B cell (primary cell): ENCODE results near the gene RBP3. TPM values are rescaled to one million over a fixed set of nuclear protein-coding genes. Genes with fewer than 3 reads are reported as not detected.
A peak's percentile ranks its signal among the peaks of the same experiment; 100 is the strongest.

Source experiments
- ATAC-seq: fragments of 200-7000 bp; cut with Tn5 transposase; one replicate; pipeline ENCODE4 v1.10.0; 2021; ENCODE audit warnings: low read depth, mild to moderate bottlenecking, moderate number of reproducible peaks, moderate library complexity
- CTCF ChIA-PET: fragments of 350-600 bp; sonication (Branson Sonifier 250); formaldehyde crosslinking; loops from one replicate; lab custom pipeline; 2021; ENCODE audit warnings: antibody characterized with exemption, inconsistent platforms; lab: Charles Lee
- POLR2A ChIA-PET: fragments of 350-600 bp; sonication (Branson Sonifier 250); formaldehyde crosslinking; loops from one replicate; lab custom pipeline; 2021; ENCODE audit warnings: antibody characterized with exemption; lab: Charles Lee
- DNase-seq: peaks from one replicate; pipeline ENCODE4 v3.0.0; 2013
- H2AFZ ChIP-seq: 2 replicates; pipeline ENCODE4 v1.6.1; 2012; ENCODE audit warnings: mild to moderate bottlenecking, low read depth, low read length; ENCODE audit not compliant: insufficient read depth, poor library complexity, severe bottlenecking
- H3K27ac ChIP-seq, 2 donors: 1 replicate in 1 of 2; 2 replicates in 1 of 2; pipeline ENCODE4 v1.5.1; 2012 to 2013; ENCODE audit warnings: low read length in 2 of 2, mild to moderate bottlenecking in 2 of 2, moderate library complexity in 1 of 2
- H3K27me3 ChIP-seq, 4 experiments: fragments of 200-600 bp in 1 of 4; sonication (generic) in 1 of 4; replicated peaks in 1 of 4; 1 replicate in 2 of 4; 2 replicates in 2 of 4; pipeline versions ENCODE4 v1.6.1 to v1.7.0; 2013 to 2016; ENCODE audit warnings: low read length in 3 of 4, mild to moderate bottlenecking in 2 of 4, mixed read lengths in 1 of 4, moderate library complexity in 1 of 4; ENCODE audit not compliant: insufficient read depth in 4 of 4, control insufficient read depth in 3 of 4; ENCODE audit errors: control extremely low read depth in 1 of 4
- H3K36me3 ChIP-seq, 2 experiments: replicated peaks in 1 of 2; 1 replicate in 1 of 2; 2 replicates in 1 of 2; pipeline versions ENCODE4 v1.6.1 to v1.7.1; 2013; ENCODE audit warnings: low read length in 1 of 2; ENCODE audit not compliant: insufficient read depth in 2 of 2, control insufficient read depth in 1 of 2; ENCODE audit errors: control extremely low read depth in 1 of 2, extremely low read depth in 1 of 2
- H3K4me1 ChIP-seq, 2 donors: fragments of 200-600 bp in 1 of 2; sonication (generic) in 1 of 2; 1 replicate in 1 of 2; 2 replicates in 1 of 2; pipeline versions ENCODE4 v1.5.1 to v1.6.1; 2013 to 2017; ENCODE audit warnings: low read length in 2 of 2; ENCODE audit not compliant: control insufficient read depth in 2 of 2, insufficient read depth in 2 of 2
- H3K4me2 ChIP-seq: replicated peaks from 2 replicates; pipeline ENCODE3; 2012; ENCODE audit warnings: mild to moderate bottlenecking, low read depth, low read length; ENCODE audit not compliant: poor library complexity, severe bottlenecking
- H3K4me3 ChIP-seq, 5 experiments: fragments of 200-600 bp in 1 of 5; sonication (generic) in 1 of 5; 1 replicate in 3 of 5; 2 replicates in 2 of 5; pipeline versions ENCODE4 v1.5.1 to v1.7.0; 2011 to 2016; ENCODE audit warnings: low read length in 4 of 5, mild to moderate bottlenecking in 4 of 5, low read depth in 2 of 5, control low read depth in 1 of 5, moderate library complexity in 1 of 5; ENCODE audit not compliant: insufficient read depth in 1 of 5; ENCODE audit errors: control extremely low read depth in 1 of 5, extremely low read depth in 1 of 5
- H3K79me2 ChIP-seq: fragments of 200-600 bp; sonication (generic); one replicate; pipeline ENCODE4 v1.6.0; 2016; ENCODE audit warnings: low read length; ENCODE audit not compliant: control insufficient read depth, insufficient read depth
- H3K9ac ChIP-seq: fragments of 200-600 bp; sonication (generic); 2 replicates; pipeline ENCODE4 v1.6.1; 2017; ENCODE audit warnings: mild to moderate bottlenecking, low read length, moderate library complexity
- H3K9me3 ChIP-seq, 3 donors: one replicate each; pipeline versions ENCODE4 v1.6.1 to v1.7.1; 2013; ENCODE audit warnings: low read length in 2 of 3; ENCODE audit not compliant: control insufficient read depth in 2 of 3, insufficient read depth in 1 of 3; ENCODE audit errors: control extremely low read depth in 1 of 3
- H4K20me1 ChIP-seq: 2 replicates; pipeline ENCODE4 v1.6.0; 2012; ENCODE audit warnings: mild to moderate bottlenecking, low read length; ENCODE audit not compliant: insufficient read depth, control insufficient read depth, poor library complexity, severe bottlenecking
- H3K27ac Mint-ChIP-seq: one replicate; pipeline ENCODE4 v1.8.0; 2021; ENCODE audit warnings: mixed read lengths
- H3K27me3 Mint-ChIP-seq: one replicate; pipeline ENCODE4 v1.8.0; 2021; ENCODE audit warnings: mixed read lengths
- H3K4me1 Mint-ChIP-seq: one replicate; pipeline ENCODE4 v1.8.0; 2021; ENCODE audit warnings: mixed read lengths
- H3K4me3 Mint-ChIP-seq: one replicate; pipeline ENCODE4 v1.8.0; 2021; ENCODE audit warnings: mixed read lengths
- H3K9me3 Mint-ChIP-seq: one replicate; pipeline ENCODE4 v1.8.0; 2022; ENCODE audit warnings: mixed read lengths; ENCODE audit not compliant: insufficient read depth
- EZH2 ChIP-seq: IDR thresholded peaks from 2 replicates; pipeline ENCODE4 v1.6.1; 2012; ENCODE audit warnings: borderline replicate concordance, low read depth, mild to moderate bottlenecking, moderate library complexity, low read length; ENCODE audit not compliant: insufficient read depth, poor library complexity, severe bottlenecking
- WGBS: methylation state at CpG from one replicate; pipeline ENCODE4 v1.1.5; 2013; ENCODE audit warnings: missing lambda C conversion rate; ENCODE audit not compliant: insufficient coverage; 5-methylcytosine and 5-hydroxymethylcytosine counted together
- intact Hi-C: fragments of 100-400 bp; cut with micrococcal nuclease; formaldehyde crosslinking; loops from one replicate; pipeline ENCODE4 v1.10.0; 2022
- polyA plus RNA-seq: library from polyadenylated mRNA; depleted of rRNA; stranded (reverse); fragments of >200 nt; gene quantifications from 2 replicates; pipeline ENCODE4 v1.2.3, GENCODE V29; 2012
- total RNA-seq, 2 donors: library from RNA; stranded (reverse); fragments of 120-200 nt in 1 of 2; gene quantifications; 1 replicate in 1 of 2; 2 replicates in 1 of 2; pipeline versions ENCODE4 v1.2.3 to v1.2.4, GENCODE V29; 2013 to 2022
- TF ChIP-seq, protein P1 (sequence below): fragments of 200-600 bp; IDR thresholded peaks from one replicate; pipeline ENCODE4 v1.8.0; 2022; ENCODE audit warnings: antibody characterized with exemption, mild to moderate bottlenecking

Gene RBP3
- total and polyA plus RNA-seq, 2 donors (not counting 1 experiment from before 2014, with no cell fraction given) = not detected

- 16% methylated on average over 8 of the region's 9 CpGs for WGBS
- Mint-ChIP-seq H3K27ac (peak overlapping the region; percentile 0), H3K9me3 (peaks cover 4% of the 10 kb centered on the region), H3K4me1 (peaks cover 12% of the 10 kb centered on the region), H3K27me3 (peaks cover 65% of the 10 kb centered on the region), H3K4me3 (peak overlapping the region; percentile 82)
- Histone ChIP-seq H3K4me1 (peaks cover 11% of the 10 kb centered on the region in 2 donors), H3K79me2 (no peaks in the 10 kb centered on the region), H3K9ac (peak overlapping the region; percentile 75), H3K36me3 (no peaks in the 10 kb centered on the region), H3K4me3 (peak overlapping the region in 4 of 5 experiments; percentile 64 to 77 (median 66)), H3K27ac (no peak overlapping the region), H4K20me1 (no peaks in the 10 kb centered on the region), H3K9me3 (peaks cover 0 to 6% (median 0%) of the 10 kb centered on the region in 3 donors), H3K4me2 (peak overlapping the region; percentile 77), H2AFZ (peak overlapping the region; percentile 82), H3K27me3 (peaks cover 0 to 14% (median 6%) of the 10 kb centered on the region in 4 experiments)
- no peak for DNase-seq
- TF ChIP-seq EZH2 = no peak
- TF ChIP-seq, protein P1, sequence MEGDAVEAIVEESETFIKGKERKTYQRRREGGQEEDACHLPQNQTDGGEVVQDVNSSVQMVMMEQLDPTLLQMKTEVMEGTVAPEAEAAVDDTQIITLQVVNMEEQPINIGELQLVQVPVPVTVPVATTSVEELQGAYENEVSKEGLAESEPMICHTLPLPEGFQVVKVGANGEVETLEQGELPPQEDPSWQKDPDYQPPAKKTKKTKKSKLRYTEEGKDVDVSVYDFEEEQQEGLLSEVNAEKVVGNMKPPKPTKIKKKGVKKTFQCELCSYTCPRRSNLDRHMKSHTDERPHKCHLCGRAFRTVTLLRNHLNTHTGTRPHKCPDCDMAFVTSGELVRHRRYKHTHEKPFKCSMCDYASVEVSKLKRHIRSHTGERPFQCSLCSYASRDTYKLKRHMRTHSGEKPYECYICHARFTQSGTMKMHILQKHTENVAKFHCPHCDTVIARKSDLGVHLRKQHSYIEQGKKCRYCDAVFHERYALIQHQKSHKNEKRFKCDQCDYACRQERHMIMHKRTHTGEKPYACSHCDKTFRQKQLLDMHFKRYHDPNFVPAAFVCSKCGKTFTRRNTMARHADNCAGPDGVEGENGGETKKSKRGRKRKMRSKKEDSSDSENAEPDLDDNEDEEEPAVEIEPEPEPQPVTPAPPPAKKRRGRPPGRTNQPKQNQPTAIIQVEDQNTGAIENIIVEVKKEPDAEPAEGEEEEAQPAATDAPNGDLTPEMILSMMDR = no peak
- intact Hi-C loops = no loop called here
- ChIA-PET CTCF (no interaction called here), POLR2A (no interaction called here)
- no peak for ATAC-seq
Observed at GRCh38 chr10:47383261-47384147, 35.3 kb downstream of the RBP3 start.
